Erythroblast (primary cell): ENCODE data around the gene SLC25A28.

ENCODE experiments used
- DNase-seq, 2 experiments: peaks; one replicate each; lab custom pipeline; 2025; lab: John Stamatoyannopoulos, UW
- GATA1 ChIP-seq: IDR thresholded peaks from 2 replicates; pipeline ENCODE4 v1.6.1; 2011; ENCODE audit warnings: low read depth, mild to moderate bottlenecking, control low read depth, low read length, moderate library complexity
- POLR2A ChIP-seq: IDR thresholded peaks from 2 replicates; pipeline ENCODE4 v1.6.1; 2011; ENCODE audit warnings: mild to moderate bottlenecking, low read length

Gene SLC25A28

DNA sequence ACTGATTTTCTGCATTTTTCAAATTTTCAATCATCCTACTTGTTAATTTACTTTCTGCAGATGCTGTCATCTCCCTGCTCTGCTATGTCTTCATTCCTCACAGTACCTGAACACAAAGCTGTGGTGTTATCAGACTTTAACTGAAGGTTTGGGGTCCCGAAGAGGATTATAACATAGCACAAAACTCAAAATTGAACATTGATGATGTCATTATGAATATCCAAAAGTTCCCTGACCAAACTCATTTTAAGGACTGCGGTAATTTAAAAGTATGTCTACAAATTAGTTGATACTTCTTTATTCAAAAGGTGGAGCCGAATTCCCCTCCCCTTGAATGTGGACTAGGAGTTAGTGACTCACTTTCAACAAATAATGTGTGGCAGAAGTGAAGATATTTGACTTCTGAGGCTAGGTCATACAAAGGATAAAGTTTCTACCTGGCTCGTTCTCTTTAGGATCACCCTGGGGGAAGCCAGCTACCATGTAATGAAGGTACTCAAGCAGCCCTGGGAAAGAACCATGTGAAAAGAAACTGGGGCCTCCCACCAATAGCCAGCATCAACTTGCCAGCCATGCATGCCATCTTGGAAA is 32.7 kb upstream of the SLC25A28 start:
- no peak for DNase-seq
- TF ChIP-seq POLR2A: no peak
- no peak for TF ChIP-seq GATA1

DNA sequence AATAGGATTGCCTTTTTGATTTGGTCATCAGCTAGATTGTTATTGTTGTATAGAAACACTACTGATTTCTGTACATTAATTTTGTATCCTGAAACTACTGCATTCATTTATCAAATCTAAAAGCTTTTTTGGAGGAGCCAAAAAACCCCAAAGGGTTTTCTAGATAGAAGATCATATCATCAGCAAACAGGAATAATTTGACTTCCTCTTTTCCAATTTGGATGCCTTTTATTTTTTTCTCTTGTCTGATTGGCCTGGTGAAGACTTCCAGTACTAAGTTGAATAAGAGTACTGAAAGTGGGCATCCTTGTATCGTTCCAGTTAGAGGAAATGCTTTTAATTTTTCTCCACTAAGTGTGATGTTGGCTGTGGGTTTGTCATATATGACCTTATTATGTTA is 28.5 kb upstream of the SLC25A28 start:
- no peak for DNase-seq
- TF ChIP-seq GATA1: no peak
- TF ChIP-seq POLR2A: no peak

DNA sequence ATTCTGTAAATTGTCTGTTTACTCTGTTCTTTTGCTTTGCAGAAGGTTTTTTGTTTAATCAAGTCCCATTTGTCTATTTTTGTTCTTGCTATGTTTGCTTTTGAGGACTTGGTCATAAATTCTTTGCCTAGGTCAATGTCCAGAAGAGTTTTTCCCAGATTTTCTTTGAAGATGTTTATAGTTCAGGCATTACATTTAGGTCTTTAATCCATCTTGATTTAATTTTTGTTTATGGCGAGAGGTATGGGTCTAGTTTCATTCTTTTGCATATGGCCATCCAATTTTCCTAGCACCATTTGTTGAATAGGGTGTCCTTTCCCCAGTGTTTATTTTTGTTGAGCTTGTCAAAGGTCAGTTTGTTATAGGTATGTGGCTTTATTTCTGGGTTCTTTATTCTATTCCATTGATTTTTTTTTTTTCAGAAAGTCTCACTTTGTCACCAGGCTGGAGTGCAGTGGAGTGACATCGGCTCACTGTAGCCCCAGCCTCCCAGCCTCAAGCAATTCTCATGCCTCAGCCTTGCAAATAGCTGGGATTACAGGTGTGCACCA is 27.4 kb upstream of the SLC25A28 start:
- TF ChIP-seq POLR2A (no peak), GATA1 (no peak)
- DNase-seq: no peak

DNA sequence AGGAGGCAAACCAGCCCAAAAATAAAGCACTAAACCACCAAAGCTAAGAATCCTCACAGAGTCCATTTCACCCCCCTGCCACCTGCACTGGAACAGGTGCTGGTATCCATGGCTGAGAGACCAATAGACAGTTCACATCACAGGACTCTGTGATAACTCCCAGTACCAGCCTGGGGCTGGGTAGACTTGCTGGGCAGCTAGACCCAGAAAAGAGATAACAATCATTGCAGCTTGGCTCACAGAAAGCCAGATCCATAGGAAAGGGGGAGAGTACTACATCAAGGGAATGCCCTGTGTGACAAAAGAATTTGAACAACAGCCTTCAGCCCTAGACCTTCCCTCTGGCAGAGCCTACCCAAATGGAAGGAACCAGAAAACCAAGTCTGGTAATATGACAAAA is 13.6 kb upstream of the SLC25A28 start:
- no peak for TF ChIP-seq GATA1
- no peak for TF ChIP-seq POLR2A
- DNase-seq: no peak

GRCh38 chr10:99631496-99631895 is 11.3 kb upstream of the SLC25A28 start:
- TF ChIP-seq POLR2A (no peak), GATA1 (no peak)
- no peak for DNase-seq

GRCh38 chr10:99630991-99631390 is 10.8 kb upstream of the SLC25A28 start:
- no peak for DNase-seq
- TF ChIP-seq GATA1 (no peak), POLR2A (no peak)

DNA sequence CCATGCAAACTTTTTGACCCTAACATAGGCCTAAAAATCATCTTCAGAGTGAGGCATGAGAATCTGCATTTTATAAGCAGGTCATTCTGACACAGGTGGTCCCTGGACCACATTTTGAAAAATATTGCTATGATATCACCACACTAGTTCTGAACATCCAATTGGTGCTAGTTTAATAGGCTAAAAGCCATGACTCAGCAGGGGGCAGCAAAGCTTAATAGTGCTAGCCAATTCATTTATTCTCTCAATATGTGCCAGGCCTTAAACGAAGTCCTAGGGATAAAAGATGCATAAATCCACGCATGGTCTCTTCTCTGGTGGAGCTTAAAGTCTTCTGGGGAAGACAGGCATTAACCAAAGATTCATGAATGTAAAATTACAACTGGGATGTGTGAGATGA is 10.2 kb upstream of the SLC25A28 start:
- peak; percentile 63 to 71 for DNase-seq
- TF ChIP-seq GATA1 (no peak), POLR2A (no peak)

DNA sequence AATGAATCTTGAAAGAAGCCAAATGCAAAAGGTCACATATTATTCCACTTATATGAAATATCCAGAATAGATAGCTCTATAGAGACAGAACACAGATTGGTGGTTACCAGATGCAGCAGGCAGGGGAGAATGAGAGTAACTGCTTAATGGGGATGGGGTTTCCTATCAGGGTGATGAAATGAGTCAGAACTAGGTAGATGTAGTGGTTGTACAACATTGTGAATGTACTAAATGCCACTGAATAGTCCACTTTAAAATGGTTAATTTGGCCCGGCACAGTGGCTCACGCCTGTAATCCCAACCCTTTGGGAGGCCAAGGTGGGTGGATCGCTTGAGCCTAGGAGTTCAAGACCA is 9.4 kb upstream of the SLC25A28 start:
- DNase-seq: no peak
- TF ChIP-seq POLR2A: no peak
- TF ChIP-seq GATA1: no peak

GRCh38 chr10:99628923-99629624 is 8.8 kb upstream of the SLC25A28 start:
- DNase-seq: no peak
- TF ChIP-seq GATA1 (no peak), POLR2A (no peak)

DNA sequence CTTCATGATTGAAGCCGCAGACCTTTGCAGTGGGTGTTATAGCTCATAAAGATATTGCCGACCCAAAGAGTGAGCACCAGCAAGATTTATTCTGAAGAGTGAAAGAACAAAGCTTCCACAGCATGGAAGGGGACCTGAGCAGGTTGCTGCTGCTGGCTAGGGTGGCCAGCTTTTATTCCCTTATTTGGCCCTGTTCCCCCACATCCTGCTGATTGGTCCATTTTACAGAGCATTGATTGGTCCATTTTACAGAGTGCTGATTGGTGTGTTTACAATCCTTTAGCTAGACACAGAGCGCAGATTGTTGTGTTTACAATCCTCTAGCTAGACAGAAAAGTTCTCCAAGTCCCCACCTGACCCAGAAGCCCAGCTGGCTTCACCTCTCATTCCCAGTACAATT is 4.9 kb upstream of the SLC25A28 start:
- peak in 1 of 2 experiments; percentile 8 for DNase-seq

DNA sequence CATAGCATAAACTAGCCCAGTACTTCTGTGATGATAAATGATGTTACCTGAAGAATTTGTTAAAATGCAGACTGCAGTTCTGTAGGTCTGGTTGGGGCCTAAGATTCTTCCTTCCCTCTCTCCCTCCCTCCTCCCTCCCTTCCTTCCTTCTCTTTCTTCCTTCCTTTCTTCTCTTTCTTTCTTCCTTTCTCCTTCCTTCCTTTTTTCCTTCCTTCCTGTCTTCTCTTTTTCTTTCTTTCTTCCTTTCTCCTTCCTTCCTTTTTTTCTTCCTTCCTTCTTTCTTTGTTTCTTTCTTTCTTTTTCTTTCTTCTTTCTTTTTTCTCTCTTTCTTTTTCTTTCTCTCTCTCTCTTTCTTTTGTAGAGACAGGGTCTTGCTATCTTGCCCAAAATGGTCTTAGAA is 3.7 kb upstream of the SLC25A28 start:
- DNase-seq: no peak
- TF ChIP-seq POLR2A (no peak), GATA1 (no peak)

DNA sequence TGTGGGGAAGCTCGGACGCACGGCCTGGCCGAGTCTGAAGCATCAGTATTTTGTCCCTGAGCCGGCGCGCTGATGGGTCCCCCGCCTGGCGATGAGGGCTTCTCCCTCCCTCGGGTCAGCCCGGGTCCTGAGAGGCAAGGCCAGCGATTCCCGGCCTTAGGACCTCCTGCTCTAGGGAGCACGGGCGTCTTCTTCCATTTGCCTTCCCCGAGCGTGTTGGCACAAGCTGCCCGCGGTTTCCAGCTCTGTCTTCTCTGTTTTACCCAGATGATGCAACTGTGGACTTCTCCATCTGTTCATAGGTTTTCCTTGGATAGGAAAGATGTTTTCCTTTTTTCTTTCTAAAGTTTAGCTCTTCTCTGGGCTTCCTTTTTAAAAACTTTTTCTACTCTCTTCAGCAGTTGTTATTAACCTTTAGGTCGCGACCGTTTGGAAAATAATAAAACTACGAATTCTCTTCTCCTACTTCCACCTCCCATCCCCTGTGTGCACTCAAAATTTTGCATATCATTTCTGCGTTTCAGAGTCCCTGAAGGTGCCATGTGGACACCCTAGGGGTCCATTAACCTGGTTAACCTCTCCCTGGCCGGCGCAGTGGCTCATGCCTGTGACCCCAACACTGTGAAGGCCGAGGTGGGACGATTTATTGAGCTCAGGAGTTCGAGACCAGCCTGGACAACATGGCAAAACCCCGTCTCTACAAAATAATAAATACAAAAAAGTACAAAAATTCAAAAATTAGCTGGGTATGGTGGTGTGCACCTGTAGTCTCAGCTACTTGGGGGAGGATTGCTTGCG is 1.4 kb upstream of the SLC25A28 start:
- peak in 1 of 2 experiments; percentile 31 for DNase-seq
- TF ChIP-seq GATA1 (no peak), POLR2A (peak; percentile 8)

GRCh38 chr10:99620711-99621453 is 643 bp upstream of the SLC25A28 start:
- TF ChIP-seq POLR2A (peak; percentile 93), GATA1 (no peak)
- DNase-seq: peak; percentile 93 to 96
